ENCODE data around the gene ZMYND8. TPM values are rescaled to one million over a fixed set of nuclear protein-coding genes. Genes with fewer than 3 reads are reported as not detected.
A peak's percentile ranks its signal among the peaks of the same experiment; 100 is the strongest.

ZMYND8 gene
- total RNA-seq, 1 donor: 20.3 TPM

DNA sequence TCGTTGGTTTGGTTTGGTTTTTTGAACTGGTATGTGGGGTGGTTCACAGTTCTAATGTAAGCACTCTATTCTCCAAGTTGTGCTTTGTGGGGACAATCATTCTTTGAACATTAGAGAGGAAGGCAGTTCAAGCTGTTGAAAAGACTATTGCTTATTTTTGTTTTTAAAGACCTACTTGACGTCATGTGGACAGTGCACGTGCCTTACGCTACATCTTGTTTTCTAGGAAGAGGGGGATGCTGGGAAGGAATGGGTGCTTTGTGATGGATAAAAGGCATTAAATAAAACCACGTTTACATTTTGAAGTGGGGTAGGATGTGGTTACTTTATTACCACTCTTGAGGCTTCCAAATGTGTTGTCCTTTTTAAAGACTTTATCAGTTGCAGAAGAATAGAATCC is 168.0 kb downstream of the ZMYND8 start:
- H3K4me3 ChIP-seq (ENCODE audit: low read depth, low read length): no peak overlapping the region
- TF ChIP-seq, protein P1, sequence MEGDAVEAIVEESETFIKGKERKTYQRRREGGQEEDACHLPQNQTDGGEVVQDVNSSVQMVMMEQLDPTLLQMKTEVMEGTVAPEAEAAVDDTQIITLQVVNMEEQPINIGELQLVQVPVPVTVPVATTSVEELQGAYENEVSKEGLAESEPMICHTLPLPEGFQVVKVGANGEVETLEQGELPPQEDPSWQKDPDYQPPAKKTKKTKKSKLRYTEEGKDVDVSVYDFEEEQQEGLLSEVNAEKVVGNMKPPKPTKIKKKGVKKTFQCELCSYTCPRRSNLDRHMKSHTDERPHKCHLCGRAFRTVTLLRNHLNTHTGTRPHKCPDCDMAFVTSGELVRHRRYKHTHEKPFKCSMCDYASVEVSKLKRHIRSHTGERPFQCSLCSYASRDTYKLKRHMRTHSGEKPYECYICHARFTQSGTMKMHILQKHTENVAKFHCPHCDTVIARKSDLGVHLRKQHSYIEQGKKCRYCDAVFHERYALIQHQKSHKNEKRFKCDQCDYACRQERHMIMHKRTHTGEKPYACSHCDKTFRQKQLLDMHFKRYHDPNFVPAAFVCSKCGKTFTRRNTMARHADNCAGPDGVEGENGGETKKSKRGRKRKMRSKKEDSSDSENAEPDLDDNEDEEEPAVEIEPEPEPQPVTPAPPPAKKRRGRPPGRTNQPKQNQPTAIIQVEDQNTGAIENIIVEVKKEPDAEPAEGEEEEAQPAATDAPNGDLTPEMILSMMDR (IDR thresholded peaks at IDR 0.05; ENCODE audit: insufficient read depth, low read depth, low read length): no peak
- no peak for DNase-seq (ENCODE audit: low read depth)

DNA sequence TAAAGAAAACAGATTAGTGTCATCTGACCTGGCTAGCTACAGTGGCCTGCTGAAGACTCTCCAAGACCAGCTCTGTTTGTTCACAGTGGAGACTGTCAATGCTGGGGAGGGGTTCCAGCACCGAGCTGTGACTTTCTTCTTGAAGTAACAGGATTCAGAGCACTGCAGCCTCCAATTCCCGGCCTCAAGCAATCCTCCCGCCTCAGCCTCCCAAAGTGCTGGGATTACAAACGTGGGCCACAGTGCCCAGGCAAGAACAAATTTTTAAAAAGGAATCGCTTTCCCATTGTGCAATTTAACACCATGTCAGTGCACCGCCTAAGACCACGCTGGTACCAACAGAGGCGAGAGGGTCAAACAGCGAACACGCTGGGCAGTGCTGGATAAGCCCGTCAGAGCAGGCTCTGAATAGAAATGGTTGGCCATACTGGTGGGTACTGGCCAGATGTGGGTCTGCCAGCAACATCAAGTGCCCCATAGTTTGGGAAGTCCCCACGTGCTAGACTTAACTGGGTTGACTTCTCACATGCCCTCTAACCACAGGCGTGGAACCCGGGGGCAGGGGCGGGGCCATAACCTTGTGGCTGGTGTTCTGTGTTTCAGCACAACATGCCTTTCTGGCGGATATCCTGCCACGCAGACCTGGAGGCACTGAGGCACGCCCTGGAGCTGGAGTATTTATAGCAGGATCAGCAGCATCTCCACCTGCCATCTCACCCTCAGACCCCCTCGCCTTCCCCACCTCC is 168.9 kb downstream of the ZMYND8 start:
- no peak overlapping the region for H3K4me3 ChIP-seq (ENCODE audit: low read depth, low read length)
- no peak for DNase-seq (ENCODE audit: low read depth)
- TF ChIP-seq, protein P1 (IDR thresholded peaks at IDR 0.05; ENCODE audit: insufficient read depth, low read depth, low read length): no peak

DNA sequence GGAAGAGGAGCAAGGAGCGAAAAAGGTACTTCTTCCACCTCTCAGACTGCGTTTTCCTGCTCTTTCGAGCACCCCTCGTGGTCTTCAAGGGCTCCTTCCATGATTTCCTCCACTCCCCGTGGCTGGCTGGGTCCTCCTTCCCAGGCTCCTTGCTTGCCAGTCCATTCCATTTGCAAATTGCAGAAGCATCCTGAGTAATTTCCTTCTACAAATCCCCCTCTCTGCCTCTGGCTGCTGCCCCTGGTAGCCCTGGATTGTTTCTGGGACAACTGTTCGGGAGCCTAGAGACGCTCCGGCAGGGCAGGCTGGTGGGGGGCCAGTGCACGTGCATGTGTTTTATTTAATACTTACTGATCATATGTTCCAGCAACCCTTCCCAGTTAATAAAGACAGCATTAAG is 173.1 kb downstream of the ZMYND8 start:
- H3K4me3 ChIP-seq (ENCODE audit: low read depth, low read length): no peak overlapping the region
- no peak for DNase-seq (ENCODE audit: low read depth)
- TF ChIP-seq, protein P1 (IDR thresholded peaks at IDR 0.05; ENCODE audit: insufficient read depth, low read depth, low read length): no peak

DNA sequence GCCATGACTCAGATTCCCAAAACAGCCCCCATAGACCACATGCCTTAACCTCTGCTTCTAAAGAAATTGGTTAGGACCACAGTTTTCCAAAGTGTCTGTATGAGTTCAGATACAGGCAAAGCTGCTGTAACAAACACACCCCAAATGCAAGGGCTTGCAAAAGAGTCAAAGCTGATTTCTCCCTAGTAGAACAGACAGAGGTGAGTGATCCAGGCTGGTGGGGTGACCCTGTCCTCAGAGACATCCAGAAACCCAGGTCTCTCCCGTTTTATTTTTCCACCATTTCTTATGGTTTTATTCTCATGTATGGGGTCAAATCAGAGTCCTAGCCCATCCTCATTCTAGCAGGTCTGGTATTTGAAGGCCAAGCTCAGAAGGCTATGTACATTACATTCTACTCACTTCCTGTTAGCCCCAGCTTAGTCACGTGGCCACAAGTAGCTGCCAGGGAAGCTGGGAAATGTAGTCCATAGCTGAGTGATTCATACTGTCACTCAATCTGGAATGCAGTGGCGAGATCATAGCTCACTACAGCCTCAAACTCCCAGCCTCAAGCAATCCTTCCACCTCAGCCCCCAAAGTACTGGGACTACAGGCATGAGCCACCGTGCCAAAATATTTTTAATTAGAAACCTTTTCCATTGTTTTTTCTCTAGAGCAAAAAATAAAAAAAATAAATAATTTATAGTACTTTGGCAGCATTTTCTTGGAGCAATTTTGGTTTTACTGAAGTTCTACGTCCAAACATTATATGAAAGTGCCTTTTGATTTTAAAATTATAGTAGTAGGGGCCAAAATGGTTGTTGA is 175.2 kb downstream of the ZMYND8 start:
- no peak overlapping the region for H3K4me3 ChIP-seq (ENCODE audit: low read depth, low read length)
- peak; percentile 38 for DNase-seq (ENCODE audit: low read depth)
- TF ChIP-seq, protein P1 (IDR thresholded peaks at IDR 0.05; ENCODE audit: insufficient read depth, low read depth, low read length): no peak

DNA sequence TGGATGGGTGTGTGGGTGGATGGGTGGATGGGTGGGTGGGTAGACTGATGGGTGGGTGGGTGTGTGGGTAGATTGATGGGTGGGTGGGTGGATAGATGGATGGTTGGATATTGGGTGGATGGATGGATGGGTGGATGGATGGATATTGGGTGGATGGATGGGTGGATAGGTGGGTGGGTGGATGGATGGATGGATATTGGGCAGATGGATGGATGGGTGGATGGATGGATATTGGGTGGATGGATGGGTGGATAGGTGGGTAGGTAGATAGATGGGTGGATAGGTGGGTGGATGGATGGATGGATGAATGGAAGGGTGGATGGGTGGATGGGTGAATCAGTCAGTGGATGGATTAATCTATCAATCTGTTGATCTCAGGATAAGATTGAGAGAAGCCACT is 177.2 kb downstream of the ZMYND8 start:
- DNase-seq (ENCODE audit: low read depth): no peak
- TF ChIP-seq, protein P1 (IDR thresholded peaks at IDR 0.05; ENCODE audit: insufficient read depth, low read depth, low read length): no peak
- H3K4me3 ChIP-seq (ENCODE audit: low read depth, low read length): no peak overlapping the region

DNA sequence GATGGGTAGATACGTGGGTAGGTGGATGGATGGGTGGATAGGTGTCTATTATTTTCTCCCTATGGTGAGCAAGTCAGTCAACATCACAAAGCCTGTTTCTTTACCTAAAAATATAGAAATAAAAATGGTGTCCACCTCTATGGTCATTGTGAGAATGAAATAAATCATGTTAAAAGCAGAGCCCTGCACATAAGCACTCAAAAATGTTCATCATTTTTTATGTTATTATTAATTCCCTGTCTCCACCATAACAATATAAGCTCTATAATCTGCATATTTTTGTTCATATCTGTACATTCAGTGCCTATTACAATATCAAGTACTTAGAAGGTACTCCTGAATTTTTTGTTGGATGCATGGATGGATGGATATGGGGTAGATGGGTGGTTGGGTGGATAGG is 177.6 kb downstream of the ZMYND8 start:
- TF ChIP-seq, protein P1 (IDR thresholded peaks at IDR 0.05; ENCODE audit: insufficient read depth, low read depth, low read length): no peak
- no peak overlapping the region for H3K4me3 ChIP-seq (ENCODE audit: low read depth, low read length)
- DNase-seq (ENCODE audit: low read depth): no peak

Data from fibroblast of villous mesenchyme (primary cell).